Measurements from ENCODE around the gene BNIP5.

The BNIP5 gene

GRCh38 chr6:36352477-36353157, 15.9 kb upstream of the BNIP5 start:
- ChIA-PET POLR2A (no interaction called here), CTCF (interaction anchor here (0.6 to 17.7 kb wide), 7 partner anchors 6 to 211 kb away, joined by 3 to 234 read pairs (median 3); partner anchors contain the start of gene BNIP5)
- Histone ChIP-seq H3K4me1 (ENCODE audit: control insufficient read depth, insufficient read depth, low read length) (peaks cover 3% of the 10 kb centered on the region; the same call in 1 of the 2 replicates), H3K27ac (ENCODE audit: extremely low read depth, low read depth, low read length) (no peak overlapping the region), H3K36me3 (ENCODE audit: control insufficient read depth in 2 of 2, insufficient read depth in 1 of 2, low read length in 2 of 2) (no peaks in the 10 kb centered on the region), H3K9me3 (ENCODE audit: control insufficient read depth, insufficient read depth, low read depth, low read length) (no peaks in the 10 kb centered on the region), H3K4me3 (ENCODE audit: low read depth, low read length) (no peak overlapping the region)
- TF ChIP-seq ZNF768 (tag by site-specific recombination; IDR thresholded peaks at IDR 0.05) (no peak), KLF16 (tag by site-specific recombination; IDR thresholded peaks at IDR 0.05) (no peak), ZNF701 (tag by site-specific recombination; IDR thresholded peaks at IDR 0.05) (no peak), ZNF514 (tag by site-specific recombination; IDR thresholded peaks at IDR 0.05) (no peak), SP7 (tag by site-specific recombination; IDR thresholded peaks at IDR 0.05) (no peak), ZNF664 (tag by site-specific recombination; IDR thresholded peaks at IDR 0.05) (no peak), ZNF155 (tag by site-specific recombination; IDR thresholded peaks at IDR 0.05) (no peak), GLI2 (tag by site-specific recombination; IDR thresholded peaks at IDR 0.05; ENCODE audit: borderline replicate concordance, low read depth) (no peak), ZNF639 (tag by site-specific recombination; IDR thresholded peaks at IDR 0.05) (no peak), ZNF692 (tag by site-specific recombination; IDR thresholded peaks at IDR 0.05) (no peak), ZNF394 (tag by site-specific recombination; IDR thresholded peaks at IDR 0.05; ENCODE audit: borderline replicate concordance) (no peak), ZNF843 (tag by site-specific recombination; IDR thresholded peaks at IDR 0.05) (no peak), ZNF341 (tag by site-specific recombination; IDR thresholded peaks at IDR 0.05; ENCODE audit: low read depth) (no peak), REPIN1 (tag by site-specific recombination; IDR thresholded peaks at IDR 0.05; ENCODE audit: low read depth) (no peak), ZNF555 (tag by site-specific recombination; conservative IDR thresholded peaks at IDR 0.05) (no peak), ZNF184 (tag by site-specific recombination; IDR thresholded peaks at IDR 0.05) (peak; percentile 99), ZBTB17 (tag by site-specific recombination; IDR thresholded peaks at IDR 0.05) (no peak), GLIS1 (tag by site-specific recombination; IDR thresholded peaks at IDR 0.05) (no peak), ZNF148 (tag by site-specific recombination; IDR thresholded peaks at IDR 0.05; ENCODE audit: borderline replicate concordance) (no peak), PRDM1 (tag by site-specific recombination; IDR thresholded peaks at IDR 0.05) (no peak), ZNF580 (tag by site-specific recombination; IDR thresholded peaks at IDR 0.05) (peak; percentile 85), ZNF146 (tag by site-specific recombination; IDR thresholded peaks at IDR 0.05) (peak; percentile 99), ZNF23 (tag by site-specific recombination; IDR thresholded peaks at IDR 0.05; ENCODE audit: borderline replicate concordance) (no peak)
